GM18505 (cell line): ENCODE measurements around the gene PLIN4.

Source experiments
- ATAC-seq: cut with Tn5 transposase; IDR thresholded peaks from one replicate; pipeline ENCODE4 v1.9.1; 2021; ENCODE audit not compliant: unreplicated experiment
- POLR2A ChIP-seq: IDR thresholded peaks from 4 replicates; pipeline ENCODE4 v1.6.1; 2011; ENCODE audit warnings: borderline replicate concordance; ENCODE audit not compliant: insufficient read depth, insufficient read length; ENCODE audit errors: extremely low read depth

Gene PLIN4

GRCh38 chr19:4493104-4493928 lies 25.0 kb downstream of the PLIN4 start:
- ATAC-seq, result no peak
- TF ChIP-seq POLR2A, result no peak

DNA sequence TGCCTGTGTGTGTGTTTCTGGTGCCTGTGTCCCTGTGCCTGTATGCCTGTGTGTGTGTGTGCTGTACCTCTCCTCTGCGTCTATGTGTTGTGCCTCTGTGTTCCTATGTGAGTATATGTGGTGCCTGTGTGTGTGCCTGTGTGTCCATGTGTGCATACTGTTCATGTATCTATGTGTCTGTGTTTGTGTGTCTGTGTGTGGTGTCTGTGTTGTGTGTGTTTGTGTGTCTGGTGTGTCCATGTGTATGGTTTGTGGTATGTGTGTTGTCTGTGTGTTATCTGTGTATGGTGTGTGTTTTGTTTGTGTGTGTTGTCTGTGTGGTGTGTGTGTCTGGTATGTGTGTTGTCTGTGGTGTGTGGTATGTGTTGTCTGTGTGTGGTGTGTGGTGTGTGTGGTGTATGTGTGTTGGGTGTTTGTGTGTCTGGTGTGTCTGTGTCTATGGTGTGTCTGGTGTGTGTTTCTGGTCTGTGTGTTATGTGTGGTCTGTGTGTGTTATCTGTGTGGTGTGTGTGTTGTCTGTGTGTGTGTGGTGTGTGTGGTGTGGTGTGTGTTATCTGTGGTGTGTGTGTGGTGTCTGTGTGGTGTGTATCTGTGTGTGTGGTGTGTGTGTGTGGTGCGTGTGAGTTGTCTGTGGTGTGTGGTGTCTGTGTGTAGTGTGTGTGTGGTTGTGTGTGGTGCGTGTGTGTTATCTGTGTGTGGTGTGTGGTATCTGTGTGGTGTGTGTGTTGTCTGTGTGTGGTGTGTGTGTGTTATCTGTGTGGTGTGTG lies 25.8 kb downstream of the PLIN4 start:
- no peak for ATAC-seq
- no peak for TF ChIP-seq POLR2A

GRCh38 chr19:4491446-4491845 lies 26.8 kb downstream of the PLIN4 start:
- no peak for TF ChIP-seq POLR2A
- ATAC-seq, result no peak

- ATAC-seq, result no peak
- no peak for TF ChIP-seq POLR2A
Measured at GRCh38 chr19:4488496-4488895, 29.8 kb downstream of the PLIN4 start.

DNA sequence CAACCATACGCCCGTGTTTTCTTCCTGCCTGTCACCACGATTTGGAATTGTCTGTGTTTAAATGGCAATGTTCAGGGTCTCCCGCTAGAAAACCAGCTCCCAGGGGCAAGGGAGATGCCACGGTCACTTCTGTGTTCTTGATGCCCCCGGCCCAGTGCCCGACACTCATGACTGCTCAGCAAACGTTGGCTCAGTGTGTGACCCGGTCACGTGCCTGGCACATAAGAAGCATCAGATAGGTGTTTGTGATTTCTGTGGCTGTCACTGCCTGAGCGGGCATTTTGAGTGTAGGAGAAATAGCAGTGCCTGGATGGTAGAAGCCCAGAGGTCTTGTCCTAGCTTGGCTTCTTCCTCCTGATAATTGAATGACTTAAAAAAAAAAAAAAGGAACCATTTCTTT lies 30.7 kb downstream of the PLIN4 start:
- no peak for ATAC-seq
- no peak for TF ChIP-seq POLR2A

DNA sequence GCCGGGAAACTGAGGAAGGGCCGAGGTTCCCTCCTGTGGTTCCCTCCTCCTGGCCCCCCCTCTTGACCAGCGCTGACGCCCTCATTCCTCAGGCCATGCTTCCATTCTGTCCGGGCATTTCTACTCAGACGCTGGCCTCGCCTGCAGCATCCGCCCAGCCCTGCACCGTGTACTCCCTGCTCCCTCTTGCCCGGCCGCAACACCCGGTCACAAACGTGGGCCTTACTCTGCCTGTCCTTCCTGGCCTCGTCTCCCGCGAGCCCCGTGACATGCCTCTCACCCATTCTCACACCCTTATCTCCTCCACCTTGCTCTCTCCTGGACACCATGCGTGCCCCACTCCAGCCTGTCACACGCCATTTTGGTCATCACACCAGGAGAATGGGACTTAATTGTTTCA lies 34.9 kb downstream of the PLIN4 start:
- no peak for ATAC-seq
- TF ChIP-seq POLR2A, result no peak

DNA sequence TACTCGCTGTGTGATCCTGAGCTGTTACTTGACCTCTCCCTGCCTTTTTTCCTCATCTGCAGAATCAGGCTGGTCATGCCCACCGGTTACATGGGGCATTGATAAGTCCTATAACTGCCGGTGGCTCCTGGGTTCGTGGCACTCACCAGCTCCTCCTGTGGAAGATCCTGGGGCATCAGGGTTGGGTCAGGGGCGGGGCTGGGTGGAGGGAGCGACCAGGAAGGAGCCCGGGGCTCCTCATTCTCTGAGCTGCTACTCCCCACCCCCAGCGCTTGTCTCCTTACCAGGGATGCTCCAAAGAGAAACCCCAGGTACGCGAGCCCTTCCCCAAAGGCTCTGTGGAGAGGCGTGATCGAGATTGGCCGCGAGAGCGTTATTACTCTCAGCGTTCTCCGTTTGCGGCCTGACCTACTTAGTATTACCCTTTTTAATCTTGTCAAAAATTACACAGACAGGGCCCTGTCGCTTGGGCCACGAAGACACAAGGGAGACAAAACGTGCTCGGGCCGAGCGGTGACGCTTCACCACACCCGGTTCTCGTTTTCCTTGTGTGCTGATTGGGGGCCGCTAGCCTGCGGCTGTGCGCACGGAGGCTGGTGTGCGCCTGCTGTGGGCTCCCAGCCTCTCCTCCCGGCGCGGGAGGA lies 35.4 kb downstream of the PLIN4 start:
- no peak for TF ChIP-seq POLR2A
- no peak for ATAC-seq

GRCh38 chr19:4477034-4477801 lies 41.1 kb downstream of the PLIN4 start:
- ATAC-seq, result no peak
- TF ChIP-seq POLR2A, result no peak

DNA sequence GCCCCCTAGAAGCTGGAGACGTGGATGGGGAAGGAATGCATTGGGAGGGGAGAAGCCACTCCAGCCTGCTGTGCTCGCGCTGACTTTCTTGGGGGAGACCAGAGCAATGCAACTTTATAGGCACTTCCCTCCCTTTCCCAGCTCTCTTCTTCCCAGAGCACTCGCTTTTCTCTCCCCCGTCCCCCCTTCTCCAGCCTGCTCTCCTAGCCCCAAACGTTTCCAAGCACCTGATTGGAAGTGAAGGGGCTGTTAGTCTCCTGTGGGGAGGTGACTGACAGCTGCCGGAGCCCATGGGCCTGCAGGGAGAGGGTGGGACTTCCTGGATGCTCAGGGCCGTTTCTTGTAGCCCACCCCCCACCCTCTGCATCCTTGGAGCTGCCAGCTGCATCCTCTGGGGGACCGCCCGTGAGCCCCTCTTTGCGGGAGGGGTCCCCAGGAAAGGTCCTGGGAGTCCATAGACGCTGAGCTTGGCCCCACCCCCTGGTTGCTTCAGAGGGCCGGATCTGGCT lies 43.7 kb downstream of the PLIN4 start:
- no peak for TF ChIP-seq POLR2A
- ATAC-seq, result no peak

DNA sequence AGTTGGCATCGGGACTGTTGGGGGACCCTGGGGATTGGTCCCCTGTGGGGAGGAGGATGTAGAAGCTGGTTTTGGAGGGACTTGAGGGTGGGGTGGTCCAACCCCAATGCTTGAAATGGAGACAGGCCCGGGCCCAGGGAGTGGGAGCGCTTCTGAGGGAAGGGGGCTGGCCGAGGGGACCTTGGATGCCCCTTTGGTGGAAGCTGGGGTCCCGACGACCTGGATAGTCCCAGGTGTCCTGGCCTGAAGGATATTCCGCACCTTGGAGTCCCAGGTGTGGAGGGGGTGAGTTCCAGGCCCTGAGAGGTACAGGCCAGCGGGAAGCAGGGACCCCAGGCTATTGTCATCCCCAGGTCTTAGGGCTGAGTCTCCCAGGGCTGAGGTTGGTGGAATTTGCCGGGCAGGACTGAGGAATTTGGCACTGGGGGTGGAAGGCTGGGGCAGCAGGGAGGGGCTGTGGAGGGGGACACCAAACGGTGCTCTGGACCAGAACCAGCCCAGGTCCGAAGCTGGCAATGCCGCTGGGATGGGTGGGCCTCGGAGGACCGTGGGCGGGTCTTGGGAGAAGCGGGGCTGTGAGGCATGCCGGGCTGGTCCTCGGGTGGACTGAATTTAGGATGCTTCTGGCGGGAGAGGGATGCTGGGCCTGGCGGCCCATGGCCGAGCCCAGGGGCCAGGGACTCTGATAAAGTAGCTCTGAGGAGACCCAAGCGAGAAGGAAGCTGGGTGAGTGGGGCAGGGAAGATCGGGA lies 44.3 kb downstream of the PLIN4 start:
- TF ChIP-seq POLR2A, result no peak
- ATAC-seq, result no peak

- no peak for TF ChIP-seq POLR2A
- no peak for ATAC-seq
Measured at GRCh38 chr19:4473011-4473762, 45.1 kb downstream of the PLIN4 start.
